Measurements from ENCODE around the gene OSBPL2. TPM values are rescaled to one million over a fixed set of nuclear protein-coding genes. Genes with fewer than 3 reads are reported as not detected.

The OSBPL2 gene
- total and polyA plus RNA-seq, 2 donors (not counting 3 experiments of a cell fraction or from before 2014, with no cell fraction given): 13.1 to 33.0 TPM

DNA sequence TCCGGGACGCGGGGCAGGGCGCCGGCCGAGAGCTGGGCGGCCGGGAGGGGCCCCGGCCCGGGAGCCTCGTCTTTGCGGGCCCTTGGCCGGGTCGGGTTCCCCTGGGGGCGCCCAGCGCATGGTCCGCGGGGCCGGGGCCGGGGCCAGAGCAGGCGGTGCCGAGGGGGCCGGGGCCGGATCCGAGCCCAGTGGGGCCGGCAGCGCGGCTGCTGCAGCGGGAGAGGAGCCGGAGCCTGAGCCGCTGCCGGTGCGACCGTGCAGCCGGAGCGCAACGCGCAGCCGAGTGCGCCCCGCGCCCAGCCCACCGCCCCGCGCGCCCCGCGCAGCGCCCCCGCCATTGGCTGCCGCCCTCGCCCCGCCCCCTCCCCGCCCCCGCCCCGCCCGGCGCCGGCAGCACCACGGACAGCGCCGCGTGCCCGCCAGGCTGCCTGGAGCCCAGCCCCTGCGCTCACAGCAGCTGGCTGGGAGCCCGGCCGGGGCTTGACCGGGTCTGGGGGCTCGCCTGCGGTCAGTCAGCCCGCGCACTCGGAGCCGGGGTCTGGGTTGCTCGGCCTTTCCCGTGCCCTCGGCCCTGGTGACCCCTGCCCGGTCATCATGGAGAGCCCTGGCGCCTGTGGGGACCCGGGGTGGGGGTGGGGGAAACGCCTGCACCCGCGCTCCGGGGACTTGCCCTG, 18.2 kb upstream of the OSBPL2 start, which contains the start of gene HRH3:
Gene HRH3, minus strand, starts transcription at position 287 of the 674 bp plus-strand sequence. CDS start 308 bp downstream, outside the sequence.
- H3K4me3 ChIP-seq (replicated peaks in 1 of 3; ENCODE audit: insufficient read depth in 1 of 3, low read depth in 1 of 3, low read length in 3 of 3): peak within 1 kb of the TSS in 1 of 3 experiments; percentile 6
- H2AFZ ChIP-seq (ENCODE audit: low read depth, low read length): no peak within 1 kb of the TSS
- DNase-seq (ENCODE audit: low read depth, low spot score): no peak
- peak; percentile 37 for FAIRE-seq
- H3K27ac ChIP-seq (ENCODE audit: insufficient read depth, low read depth, low read length): no peak within 1 kb of the TSS
- POLR2A ChIA-PET: no interaction called here
- H3K36me3 ChIP-seq (ENCODE audit: control insufficient read depth in 2 of 2, extremely low read depth in 1 of 2, insufficient read depth in 2 of 2, low read length in 2 of 2): no peaks in the 10 kb centered on the region
- peaks cover 34 to 35% of the 10 kb centered on the region in 2 experiments for H3K27me3 ChIP-seq (ENCODE audit: control insufficient read depth in 2 of 2, insufficient read depth in 2 of 2, low read length in 2 of 2)
- H3K4me1 ChIP-seq (ENCODE audit: control insufficient read depth, extremely low read depth, insufficient read depth, low read length): peaks cover 3% of the 10 kb centered on the region
- H3K9me3 ChIP-seq (replicated peaks; ENCODE audit: control insufficient read depth, insufficient read depth, low read length): no peaks in the 10 kb centered on the region
- dilution Hi-C loops (cut with MboI; ENCODE audit: extremely low pct_ligation_motif_present, low sequenced_read_pairs) (no loop called here), intact Hi-C loops (cut with micrococcal nuclease) (loop anchor here (1.0 kb wide), 1 partner anchor 17 kb away; no protein-coding TSS in a partner anchor)
- CTCF ChIA-PET: no interaction called here
- no peak for TF ChIP-seq POLR2A (IDR thresholded peaks at IDR 0.05; ENCODE audit: low read depth, low read length)
- TF ChIP-seq, protein P1, sequence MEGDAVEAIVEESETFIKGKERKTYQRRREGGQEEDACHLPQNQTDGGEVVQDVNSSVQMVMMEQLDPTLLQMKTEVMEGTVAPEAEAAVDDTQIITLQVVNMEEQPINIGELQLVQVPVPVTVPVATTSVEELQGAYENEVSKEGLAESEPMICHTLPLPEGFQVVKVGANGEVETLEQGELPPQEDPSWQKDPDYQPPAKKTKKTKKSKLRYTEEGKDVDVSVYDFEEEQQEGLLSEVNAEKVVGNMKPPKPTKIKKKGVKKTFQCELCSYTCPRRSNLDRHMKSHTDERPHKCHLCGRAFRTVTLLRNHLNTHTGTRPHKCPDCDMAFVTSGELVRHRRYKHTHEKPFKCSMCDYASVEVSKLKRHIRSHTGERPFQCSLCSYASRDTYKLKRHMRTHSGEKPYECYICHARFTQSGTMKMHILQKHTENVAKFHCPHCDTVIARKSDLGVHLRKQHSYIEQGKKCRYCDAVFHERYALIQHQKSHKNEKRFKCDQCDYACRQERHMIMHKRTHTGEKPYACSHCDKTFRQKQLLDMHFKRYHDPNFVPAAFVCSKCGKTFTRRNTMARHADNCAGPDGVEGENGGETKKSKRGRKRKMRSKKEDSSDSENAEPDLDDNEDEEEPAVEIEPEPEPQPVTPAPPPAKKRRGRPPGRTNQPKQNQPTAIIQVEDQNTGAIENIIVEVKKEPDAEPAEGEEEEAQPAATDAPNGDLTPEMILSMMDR (IDR thresholded peaks at IDR 0.05; ENCODE audit: extremely low read depth in 1 of 2, insufficient read depth in 1 of 2, low read depth in 1 of 2, low read length in 2 of 2): no peak
- TF ChIP-seq JUN (IDR thresholded peaks at IDR 0.05; ENCODE audit: borderline replicate concordance, insufficient read depth, insufficient read length, low read depth): no peak
- TF ChIP-seq POLR2AphosphoS5 (IDR thresholded peaks at IDR 0.05; ENCODE audit: insufficient read depth, low read depth, low read length): no peak
- no peak for TF ChIP-seq EZH2 (IDR thresholded peaks at IDR 0.05; ENCODE audit: borderline replicate concordance, low read depth, low read length, severe bottlenecking)
- TF ChIP-seq FOS (IDR thresholded peaks at IDR 0.05; ENCODE audit: borderline replicate concordance, insufficient read depth, low read length): no peak
- no peak for TF ChIP-seq MYC (IDR thresholded peaks at IDR 0.05; ENCODE audit: low read depth, low read length)
- no peak for TF ChIP-seq GATA2 (IDR thresholded peaks at IDR 0.05; ENCODE audit: insufficient read depth, insufficient read length, low read depth, low read length)
- TF ChIP-seq MAX (IDR thresholded peaks at IDR 0.05; ENCODE audit: insufficient read depth, insufficient read length): no peak
- no peak within 1 kb of the TSS for H3K4me2 ChIP-seq (ENCODE audit: insufficient read depth, low read length)
- H4K20me1 ChIP-seq (replicated peaks; ENCODE audit: control insufficient read depth, extremely low read depth, insufficient read depth, low read length): no peaks in the 10 kb centered on the region
- no TSS peak for BruUV-seq (replicated peaks)
- no peaks in the 10 kb centered on the region for H3K9me1 ChIP-seq (replicated peaks; ENCODE audit: control insufficient read depth, extremely low read depth, insufficient read depth, low read length)
- H3K79me2 ChIP-seq (ENCODE audit: control insufficient read depth, insufficient read depth, low read length): no peaks in the 10 kb centered on the region
- no peak within 1 kb of the TSS for H3K9ac ChIP-seq (replicated peaks; ENCODE audit: extremely low read depth, insufficient read depth, low read length)

Data from endothelial cell of umbilical vein (primary cell).